ENCODE results near the gene ANXA1. TPM values are rescaled to one million over a fixed set of nuclear protein-coding genes. Genes with fewer than 3 reads are reported as not detected.

Gene ANXA1
- 1 to 10 TPM in 1 of 2 donors, under 1 TPM in 1; 0.82 to 8.9 TPM for total RNA-seq
- 23.5 TPM for polyA plus RNA-seq (2013, experiment 1 of 2)
- 37.4 TPM for polyA plus RNA-seq (2013, experiment 2 of 2)
- long read RNA-seq, experiment 1, partial matches to known transcripts, result 0 of 1 reads
- long read RNA-seq, experiment 1, other reads (novel, unspliced or antisense), result 1 of 1 reads
- long read RNA-seq, experiment 2, result 0 reads
- long read RNA-seq, experiment 3, transcript ANXA1-201 (13 exons, 1,509 nt), result major isoform, 73 of 76 reads
- long read RNA-seq, experiment 3, partial matches to known transcripts, result 0 of 76 reads
- long read RNA-seq, experiment 3, other reads (novel, unspliced or antisense), result 3 of 76 reads
- long read RNA-seq, experiment 4, partial matches to known transcripts, result 0 of 1 reads
- long read RNA-seq, experiment 4, other reads (novel, unspliced or antisense), result 0 of 1 reads

- H3K4me3 ChIP-seq (ENCODE audit: low read length), result no peak within 1 kb of the TSS
These were observed at the start of gene ANXA1 for GRCh38 chr9:73151653-73152542. TSS of gene ANXA1 (plus strand) at chr9:73151865. CDS start at chr9:73158536, 6,671 bp downstream.

GRCh38 chr9:73104342-73104741 lies 47.3 kb upstream of the ANXA1 start:
- TF ChIP-seq CTCF (conservative IDR thresholded peaks at IDR 0.05), result no peak
- H3K27ac Mint-ChIP-seq, result no peak overlapping the region
- H3K9me3 Mint-ChIP-seq, result no peaks in the 10 kb centered on the region
- Histone ChIP-seq H3K9me3 (ENCODE audit: control insufficient read depth, low read length) (no peaks in the 10 kb centered on the region), H3K27ac (ENCODE audit: low read depth, low read length) (no peak overlapping the region), H3K27me3 (ENCODE audit: control insufficient read depth, insufficient read depth, low read length, poor library complexity, severe bottlenecking) (no peaks in the 10 kb centered on the region), H3K36me3 (ENCODE audit: control insufficient read depth, insufficient read depth, low read length) (no peaks in the 10 kb centered on the region), H3K4me1 (ENCODE audit: control insufficient read depth, insufficient read depth, low read length) (no peaks in the 10 kb centered on the region), H3K4me3 (ENCODE audit: low read length) (no peak overlapping the region), H3K9ac (ENCODE audit: extremely low read depth, low read length, poor library complexity, severe bottlenecking) (no peak overlapping the region)
- DNase-seq, result no peak
- H3K4me1 Mint-ChIP-seq, result peaks cover 12% of the 10 kb centered on the region
- 80 to 91% methylated on average over 1 to 4 of the region's 4 CpGs for WGBS, 2 experiments (ENCODE audit: insufficient coverage in 1 of 2, insufficient read length in 1 of 2)
- no peaks in the 10 kb centered on the region for H3K36me3 Mint-ChIP-seq (ENCODE audit: low read depth)
- no peaks in the 10 kb centered on the region for H3K27me3 Mint-ChIP-seq (ENCODE audit: insufficient read depth)
- no peak overlapping the region for H3K4me3 Mint-ChIP-seq

More at GRCh38 chr9:73151653-73152542, at the start of gene ANXA1:
- Histone ChIP-seq H3K27ac (ENCODE audit: low read depth, low read length) (no peak within 1 kb of the TSS), H3K9ac (ENCODE audit: extremely low read depth, low read length, poor library complexity, severe bottlenecking) (no peak within 1 kb of the TSS), H3K9me3 (ENCODE audit: control insufficient read depth, low read length) (no peaks in the 10 kb centered on the region), H3K4me1 (ENCODE audit: control insufficient read depth, insufficient read depth, low read length) (no peaks in the 10 kb centered on the region), H3K36me3 (ENCODE audit: control insufficient read depth, insufficient read depth, low read length) (no peaks in the 10 kb centered on the region), H3K27me3 (ENCODE audit: control insufficient read depth, insufficient read depth, low read length, poor library complexity, severe bottlenecking) (no peaks in the 10 kb centered on the region)
- Mint-ChIP-seq H3K27ac (peak within 1 kb of the TSS; percentile 75), H3K9me3 (no peaks in the 10 kb centered on the region), H3K4me3 (no peak within 1 kb of the TSS), H3K27me3 (ENCODE audit: insufficient read depth) (no peaks in the 10 kb centered on the region), H3K4me1 (peaks cover 15% of the 10 kb centered on the region), H3K36me3 (ENCODE audit: low read depth) (no peaks in the 10 kb centered on the region)
- no peak for DNase-seq
- TF ChIP-seq CTCF (conservative IDR thresholded peaks at IDR 0.05), result no peak
- 67% methylated on average over 2 of the region's 2 CpGs; no CpG with 5 or more reads in 1 of the 2 experiments for WGBS, 2 experiments (ENCODE audit: insufficient coverage in 1 of 2, insufficient read length in 1 of 2)

GRCh38 chr9:73104921-73105320 lies 46.7 kb upstream of the ANXA1 start:
- H3K27ac Mint-ChIP-seq, result no peak overlapping the region
- H3K4me3 Mint-ChIP-seq, result no peak overlapping the region
- WGBS, 2 experiments (ENCODE audit: insufficient coverage in 1 of 2, insufficient read length in 1 of 2), result 94 to 95% methylated on average over 3 of the region's 3 CpGs
- H3K36me3 ChIP-seq (ENCODE audit: control insufficient read depth, insufficient read depth, low read length), result no peaks in the 10 kb centered on the region
- no peak overlapping the region for H3K27ac ChIP-seq (ENCODE audit: low read depth, low read length)
- peaks cover 7% of the 10 kb centered on the region for H3K4me1 Mint-ChIP-seq
- H3K9me3 ChIP-seq (ENCODE audit: control insufficient read depth, low read length), result no peaks in the 10 kb centered on the region
- H3K36me3 Mint-ChIP-seq (ENCODE audit: low read depth), result no peaks in the 10 kb centered on the region
- TF ChIP-seq CTCF (conservative IDR thresholded peaks at IDR 0.05), result no peak
- no peaks in the 10 kb centered on the region for H3K9me3 Mint-ChIP-seq
- no peaks in the 10 kb centered on the region for H3K27me3 Mint-ChIP-seq (ENCODE audit: insufficient read depth)
- H3K9ac ChIP-seq (ENCODE audit: extremely low read depth, low read length, poor library complexity, severe bottlenecking), result no peak overlapping the region
- no peaks in the 10 kb centered on the region for H3K27me3 ChIP-seq (ENCODE audit: control insufficient read depth, insufficient read depth, low read length, poor library complexity, severe bottlenecking)
- DNase-seq, result no peak
- H3K4me1 ChIP-seq (ENCODE audit: control insufficient read depth, insufficient read depth, low read length), result no peaks in the 10 kb centered on the region
- no peak overlapping the region for H3K4me3 ChIP-seq (ENCODE audit: low read length)

Measured in endodermal cell (in vitro differentiated cells).